ENCODE measurements around the gene SRRD. TPM values are rescaled to one million over a fixed set of nuclear protein-coding genes. Genes with fewer than 3 reads are reported as not detected.
A peak's percentile ranks its signal among the peaks of the same experiment; 100 is the strongest.

The SRRD gene
- total and polyA plus RNA-seq, 8 donors, result 4.0 to 64.2 (median 10.0) TPM

- intact Hi-C loops (cut with DNase I; ENCODE audit: low total_unique reads), result no loop called here
- no peaks in the 10 kb centered on the region for H3K27me3 ChIP-seq
- peaks cover 51 to 81% (median 66%) of the 10 kb centered on the region in 4 donors for H3K4me1 ChIP-seq
- 72 to 83% (median 76%) methylated on average over 4 of the region's 4 CpGs for WGBS, 5 donors
- no peak for DNase-seq
- no peak overlapping the region for H3K4me3 ChIP-seq
- H3K9me3 ChIP-seq, result no peaks in the 10 kb centered on the region
- H3K36me3 ChIP-seq, result peaks cover 4 to 32% (median 23%) of the 10 kb centered on the region in 4 donors
- no peak for TF ChIP-seq CTCF (IDR thresholded peaks at IDR 0.05)
- no peak for TF ChIP-seq EP300 (IDR thresholded peaks at IDR 0.05)
- no peak for TF ChIP-seq POLR2AphosphoS5 (IDR thresholded peaks at IDR 0.05)
- TF ChIP-seq POLR2A (IDR thresholded peaks at IDR 0.05), result no peak
- H3K27ac ChIP-seq, result no peak overlapping the region
Observed at GRCh38 chr22:26481694-26482093, 2.0 kb upstream of the SRRD start.

- H3K4me1 ChIP-seq, result peaks cover 51 to 81% (median 66%) of the 10 kb centered on the region in 4 donors
- WGBS, 5 donors, result 34 to 44% (median 36%) methylated on average over 5 of the region's 5 CpGs
- no peaks in the 10 kb centered on the region for H3K9me3 ChIP-seq
- intact Hi-C loops (cut with DNase I; ENCODE audit: low total_unique reads), result no loop called here
- peaks cover 0 to 31% (median 22%) of the 10 kb centered on the region in 4 donors for H3K36me3 ChIP-seq
- no peaks in the 10 kb centered on the region for H3K27me3 ChIP-seq
- H3K4me3 ChIP-seq, result peak overlapping the region in 1 of 4 donors; percentile 85
- DNase-seq, result no peak
- no peak overlapping the region for H3K27ac ChIP-seq
- TF ChIP-seq POLR2AphosphoS5 (IDR thresholded peaks at IDR 0.05) (no peak), EP300 (IDR thresholded peaks at IDR 0.05) (no peak), POLR2A (IDR thresholded peaks at IDR 0.05) (no peak), CTCF (IDR thresholded peaks at IDR 0.05) (no peak)
Observed at GRCh38 chr22:26482161-26482560, 1.5 kb upstream of the SRRD start.

- peaks cover 51 to 76% (median 66%) of the 10 kb centered on the region in 4 donors for H3K4me1 ChIP-seq
Observed at GRCh38 chr22:26483043-26483438, 636 bp upstream of the SRRD start.

GRCh38 chr22:26484360-26484706 is 656 bp downstream of the SRRD start:
- intact Hi-C loops (cut with DNase I; ENCODE audit: low total_unique reads), result no loop called here
- Histone ChIP-seq H3K27ac (peak overlapping the region in 4 of 5 donors; percentile 93 to 99 (median 96)), H3K9me3 (no peaks in the 10 kb centered on the region)

More at GRCh38 chr22:26483043-26483438, 636 bp upstream of the SRRD start:
- peak overlapping the region; percentile 85 to 97 (median 90) for H3K4me3 ChIP-seq
- no peaks in the 10 kb centered on the region for H3K27me3 ChIP-seq
- intact Hi-C loops (cut with DNase I; ENCODE audit: low total_unique reads), result no loop called here
- TF ChIP-seq POLR2AphosphoS5 (IDR thresholded peaks at IDR 0.05) (no peak), POLR2A (IDR thresholded peaks at IDR 0.05) (no peak), CTCF (IDR thresholded peaks at IDR 0.05) (no peak), EP300 (IDR thresholded peaks at IDR 0.05) (no peak)
- WGBS, 5 donors, result 3 to 11% (median 5%) methylated on average over 7 of the region's 7 CpGs
- peaks cover 0 to 31% (median 22%) of the 10 kb centered on the region in 4 donors for H3K36me3 ChIP-seq
- peak overlapping the region; percentile 89 to 99 (median 95) for H3K27ac ChIP-seq
- no peaks in the 10 kb centered on the region for H3K9me3 ChIP-seq
- DNase-seq, result no peak

More at GRCh38 chr22:26484360-26484706, 656 bp downstream of the SRRD start:
- peaks cover 47 to 63% (median 61%) of the 10 kb centered on the region in 4 donors for H3K4me1 ChIP-seq
- H3K36me3 ChIP-seq, result peaks cover 0 to 37% (median 30%) of the 10 kb centered on the region in 4 donors
- peak overlapping the region; percentile 85 to 97 (median 90) for H3K4me3 ChIP-seq
- no peak for TF ChIP-seq POLR2A (IDR thresholded peaks at IDR 0.05)
- no peak for TF ChIP-seq CTCF (IDR thresholded peaks at IDR 0.05)
- no peak for TF ChIP-seq EP300 (IDR thresholded peaks at IDR 0.05)
- TF ChIP-seq POLR2AphosphoS5 (IDR thresholded peaks at IDR 0.05), result no peak
- DNase-seq, result peak in 1 of 2 donors; percentile 48
- WGBS, 5 donors, result 2 to 4% (median 3%) methylated on average over 6 of the region's 6 CpGs
- H3K27me3 ChIP-seq, result no peaks in the 10 kb centered on the region

Measured in stomach (tissue), 9 donors.